Stimulated activated CD4-positive, alpha-beta T cell treated with anti-CD3 and anti-CD28 coated beads, Interleukin-4, amount 100 ng/mL, for 4 hours (primary cell): ENCODE measurements around the gene HTR3D.
"Not testable (repeated sequence)": the region's sequence is repeated elsewhere in the genome, so short reads cannot be mapped to it uniquely, and the experiment has no call there.

Experiments
- DNase-seq, 2 experiments: peaks; one replicate each; pipeline ENCODE4 v3.0.0-alpha.2; 2020

HTR3D gene

DNA sequence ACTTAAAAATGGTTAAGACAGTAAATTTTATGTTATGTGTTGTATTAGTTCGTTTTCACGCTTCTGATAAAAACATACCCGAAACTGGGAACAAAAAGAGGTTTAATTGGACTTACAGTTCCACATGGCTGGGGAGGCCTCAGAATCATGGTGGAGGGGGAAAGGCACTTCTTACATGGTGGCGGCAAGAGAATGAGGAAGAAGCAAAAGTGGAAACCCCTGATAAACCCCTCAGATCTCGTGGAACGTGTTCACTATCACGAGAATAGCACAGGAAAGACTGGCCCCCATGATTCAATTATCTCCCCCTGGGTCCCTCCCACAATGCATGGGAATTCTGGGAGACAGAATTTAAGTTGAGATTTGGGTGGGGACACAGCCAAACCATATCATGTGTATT is 39.6 kb downstream of the HTR3D start:
- not testable (repeated sequence) for DNase-seq

DNA sequence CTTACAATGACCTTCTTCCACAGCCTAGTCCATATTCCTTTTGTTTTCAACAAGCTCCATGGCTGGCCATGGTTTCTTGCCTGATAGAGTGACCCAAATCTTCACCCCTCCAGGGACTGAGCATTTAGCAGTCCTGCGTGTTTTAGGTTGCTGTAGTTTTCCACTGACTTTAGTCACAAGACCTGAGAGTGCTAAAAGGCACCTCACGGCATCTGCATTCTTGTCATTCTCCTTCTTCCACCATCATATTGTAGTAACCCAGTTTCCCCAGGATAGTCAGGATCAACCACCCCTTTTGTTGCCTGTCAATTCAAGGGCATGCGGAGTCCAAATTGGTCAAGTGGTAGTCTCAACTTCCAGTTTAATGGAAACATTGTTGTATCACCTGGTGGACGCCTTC is 42.1 kb downstream of the HTR3D start:
- no peak for DNase-seq

DNA sequence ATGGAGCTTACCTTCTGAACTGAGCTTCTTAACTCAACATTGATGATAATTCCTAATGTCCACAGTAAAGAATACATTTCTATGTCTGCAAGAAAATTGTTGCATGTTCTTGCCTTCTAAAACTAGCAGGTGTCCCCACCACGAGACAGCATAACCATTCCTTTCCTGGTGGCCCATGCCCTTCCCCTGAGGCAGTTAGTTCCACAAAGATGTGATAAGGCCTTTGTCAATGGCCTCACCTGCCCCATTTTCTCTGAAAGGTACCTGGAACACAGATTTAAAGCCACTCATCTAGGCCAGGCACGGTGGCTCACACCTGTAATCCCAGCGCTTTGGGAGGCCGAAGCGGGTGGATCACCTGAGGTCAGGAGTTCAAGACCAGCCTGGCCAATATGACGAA is 44.4 kb downstream of the HTR3D start:
- no peak for DNase-seq

DNA sequence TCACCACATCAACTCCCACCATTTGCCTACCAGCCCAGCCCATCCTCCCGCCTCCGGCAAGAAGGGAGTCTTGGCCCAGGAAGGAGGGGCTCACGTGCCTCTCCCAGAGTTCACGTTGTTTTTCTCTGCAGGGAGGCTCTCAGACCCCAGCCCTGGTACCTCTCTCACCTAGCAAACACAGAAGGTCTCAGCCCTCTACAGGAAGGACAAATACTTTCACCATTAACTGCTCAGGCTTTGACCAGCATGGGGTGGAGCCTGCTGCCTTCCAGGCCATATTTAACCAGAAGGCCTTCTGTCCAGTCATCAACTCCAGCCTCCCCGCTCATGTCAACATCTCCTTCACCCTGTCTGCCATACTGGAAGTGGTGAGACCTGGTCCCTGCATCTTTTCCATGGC is 46.3 kb downstream of the HTR3D start:
- no peak for DNase-seq

DNA sequence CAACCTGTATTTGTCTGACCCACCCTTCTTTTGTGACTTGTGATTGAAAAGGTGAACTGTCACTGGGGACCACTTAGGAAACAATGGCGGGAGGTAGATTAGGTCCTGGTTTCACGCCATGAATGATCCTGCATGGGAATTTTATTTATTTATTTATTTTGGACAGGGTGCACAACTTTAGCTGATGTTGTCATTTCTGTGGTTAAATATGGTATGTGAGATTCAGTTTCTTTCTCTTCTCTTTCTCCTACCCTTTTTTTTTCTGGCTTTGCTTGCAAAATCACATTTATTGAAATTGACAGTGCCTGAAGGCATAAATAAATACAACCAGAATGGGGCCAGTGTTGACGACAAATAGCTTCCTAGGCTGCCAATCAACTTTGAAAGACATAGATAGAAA is 47.3 kb downstream of the HTR3D start:
- no peak for DNase-seq

DNA sequence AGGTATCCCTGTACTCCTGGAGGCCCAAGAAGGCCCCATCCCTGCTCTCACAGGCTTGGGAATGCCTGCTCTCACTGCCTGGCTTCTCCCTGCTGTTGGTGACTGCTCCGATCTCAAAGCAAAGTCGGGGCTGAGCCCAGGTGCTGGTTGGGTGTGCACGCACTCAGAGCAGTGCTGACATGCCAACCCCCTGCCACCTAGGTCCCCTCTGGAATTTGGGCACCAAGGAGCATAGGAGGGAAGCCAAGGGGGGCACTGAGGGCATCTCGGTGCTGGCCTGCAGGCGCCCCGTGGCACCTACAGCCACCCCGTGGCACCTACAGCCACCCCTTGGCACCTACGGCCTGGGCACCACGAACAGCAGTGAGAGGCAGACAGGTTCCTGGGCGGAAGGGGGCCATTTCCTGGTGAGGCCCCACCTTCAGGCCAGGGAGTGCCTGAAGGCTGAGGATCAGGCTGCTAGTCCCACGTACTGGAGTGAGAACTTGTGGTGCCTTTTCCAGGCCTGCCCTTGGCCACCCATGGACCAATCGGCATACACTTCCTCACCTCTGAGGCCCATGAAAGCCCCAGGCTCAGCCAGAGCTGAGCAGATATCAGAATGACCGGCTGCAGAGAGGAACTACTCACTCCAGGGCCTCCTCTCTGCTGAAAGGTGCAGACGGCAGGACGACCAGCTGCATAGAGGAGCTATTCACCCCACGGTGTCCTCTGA is 49.7 kb downstream of the HTR3D start:
- no peak for DNase-seq

DNA sequence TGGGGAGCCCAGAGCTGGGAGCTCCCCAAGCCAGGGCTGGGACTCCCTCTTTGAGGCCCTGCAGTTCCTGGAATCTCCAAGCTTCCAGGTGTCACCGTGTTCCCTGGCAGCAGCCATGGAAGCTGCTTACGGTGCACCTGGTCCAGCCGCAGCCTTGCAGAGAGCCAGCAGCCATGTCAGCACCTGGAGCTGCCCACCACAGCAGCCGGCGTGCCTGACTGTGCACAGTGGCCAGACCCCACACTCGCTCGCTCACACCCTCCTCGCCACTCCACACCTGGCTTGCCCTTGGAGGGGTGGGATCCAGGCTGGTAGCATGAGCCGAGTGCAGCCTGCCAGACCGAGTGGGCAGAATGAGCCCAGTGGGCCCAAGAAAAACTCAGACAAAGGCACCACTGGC is 50.5 kb downstream of the HTR3D start:
- no peak for DNase-seq

DNA sequence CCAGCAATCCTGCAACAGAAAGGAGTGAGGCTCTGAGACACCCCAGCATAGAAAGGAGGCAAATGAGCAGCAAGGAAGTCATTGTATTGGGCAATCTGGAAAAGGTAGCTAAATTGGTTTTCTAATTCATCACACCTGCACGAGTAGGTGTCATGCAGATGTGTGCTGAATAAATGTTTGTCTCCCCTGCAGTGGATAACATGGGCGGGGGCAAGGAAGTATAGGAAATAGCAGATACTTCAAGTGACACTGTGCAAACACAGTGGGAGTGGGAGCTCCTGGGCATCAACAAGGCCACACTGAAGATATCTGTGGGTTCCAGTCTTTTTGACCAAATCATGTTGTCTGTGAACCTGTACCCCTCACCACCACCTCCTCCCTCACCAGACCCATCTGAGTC is 50.9 kb downstream of the HTR3D start:
- DNase-seq = no peak

DNA sequence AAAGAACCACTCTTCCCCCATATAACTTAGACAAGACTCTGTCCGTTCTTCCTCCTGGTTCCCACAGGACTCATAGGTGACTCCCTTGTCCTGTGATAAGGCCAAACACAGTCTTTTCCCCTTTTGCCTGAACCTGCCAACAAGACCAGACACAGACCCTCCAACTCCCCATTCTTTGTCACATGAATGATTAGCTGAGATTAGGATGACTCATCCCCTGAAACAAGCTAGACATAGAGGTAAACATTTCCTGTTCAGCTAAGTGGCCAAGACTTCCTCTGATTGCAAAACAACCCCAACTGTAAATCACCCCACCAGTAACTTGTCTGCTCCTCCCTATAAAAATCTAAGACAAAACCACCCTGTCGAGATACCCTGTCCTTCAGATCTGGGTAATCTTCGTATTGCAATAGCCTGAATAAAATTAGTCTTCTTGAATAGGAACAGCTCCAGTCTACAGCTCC is 53.9 kb downstream of the HTR3D start:
- no peak for DNase-seq
